ENCODE data around the gene DIO3.

DIO3 gene

GRCh38 chr14:101556131-101556530 is 5.2 kb upstream of the DIO3 start (continued):
- TF ChIP-seq TSHZ2 (CRISPR knock-in tag; IDR thresholded peaks at IDR 0.05) (no peak), RARB (CRISPR knock-in tag; IDR thresholded peaks at IDR 0.05) (no peak), GLIS3 (CRISPR knock-in tag; IDR thresholded peaks at IDR 0.05) (no peak)

- no peak for ATAC-seq
- TF ChIP-seq SNAI2 (CRISPR knock-in tag; IDR thresholded peaks at IDR 0.05) (no peak), ZNF70 (CRISPR knock-in tag; IDR thresholded peaks at IDR 0.05) (no peak), CREB5 (CRISPR knock-in tag; IDR thresholded peaks at IDR 0.05; ENCODE audit: low read depth) (no peak), ZFP3 (CRISPR knock-in tag; IDR thresholded peaks at IDR 0.05) (no peak), ZC3H10 (CRISPR knock-in tag; IDR thresholded peaks at IDR 0.05) (no peak), OSR1 (CRISPR knock-in tag; IDR thresholded peaks at IDR 0.05) (no peak), BACH2 (CRISPR knock-in tag; IDR thresholded peaks at IDR 0.05; ENCODE audit: borderline replicate concordance) (no peak), ZNF565 (CRISPR knock-in tag; conservative IDR thresholded peaks at IDR 0.05; ENCODE audit: low read depth) (no peak), TOX (CRISPR knock-in tag; IDR thresholded peaks at IDR 0.05; ENCODE audit: borderline replicate concordance) (no peak), ESRRG (CRISPR knock-in tag; IDR thresholded peaks at IDR 0.05) (no peak), ZNF8 (CRISPR knock-in tag; IDR thresholded peaks at IDR 0.05) (no peak), RARB (CRISPR knock-in tag; IDR thresholded peaks at IDR 0.05) (no peak)
Measured at GRCh38 chr14:101556566-101557320, 4.6 kb upstream of the DIO3 start.

GRCh38 chr14:101557321-101557695 is 4.0 kb upstream of the DIO3 start:
- TF ChIP-seq TOX (CRISPR knock-in tag; IDR thresholded peaks at IDR 0.05; ENCODE audit: borderline replicate concordance) = no peak
- TF ChIP-seq ZNF565 (CRISPR knock-in tag; conservative IDR thresholded peaks at IDR 0.05; ENCODE audit: low read depth) = no peak
- no peak for TF ChIP-seq BACH2 (CRISPR knock-in tag; IDR thresholded peaks at IDR 0.05; ENCODE audit: borderline replicate concordance)
- no peak for TF ChIP-seq PATZ1 (CRISPR knock-in tag; IDR thresholded peaks at IDR 0.05; ENCODE audit: borderline replicate concordance)
- no peak for TF ChIP-seq OSR1 (CRISPR knock-in tag; IDR thresholded peaks at IDR 0.05)
- TF ChIP-seq ARNTL (CRISPR knock-in tag; IDR thresholded peaks at IDR 0.05; ENCODE audit: borderline replicate concordance, low read depth) = no peak
- TF ChIP-seq ZNF70 (CRISPR knock-in tag; IDR thresholded peaks at IDR 0.05) = no peak
- TF ChIP-seq PPARA (CRISPR knock-in tag; IDR thresholded peaks at IDR 0.05; ENCODE audit: borderline replicate concordance) = no peak
- no peak for ATAC-seq

GRCh38 chr14:101557811-101558738 is 3.2 kb upstream of the DIO3 start:
- ATAC-seq = no peak
- TF ChIP-seq ZFP3 (CRISPR knock-in tag; IDR thresholded peaks at IDR 0.05) (no peak), TCF4 (CRISPR knock-in tag; IDR thresholded peaks at IDR 0.05; ENCODE audit: borderline replicate concordance) (no peak), BACH2 (CRISPR knock-in tag; IDR thresholded peaks at IDR 0.05; ENCODE audit: borderline replicate concordance) (no peak), GLIS3 (CRISPR knock-in tag; IDR thresholded peaks at IDR 0.05) (no peak), ZNF70 (CRISPR knock-in tag; IDR thresholded peaks at IDR 0.05) (no peak), ZNF565 (CRISPR knock-in tag; conservative IDR thresholded peaks at IDR 0.05; ENCODE audit: low read depth) (no peak), ZNF8 (CRISPR knock-in tag; IDR thresholded peaks at IDR 0.05) (no peak), TOX (CRISPR knock-in tag; IDR thresholded peaks at IDR 0.05; ENCODE audit: borderline replicate concordance) (no peak), OSR1 (CRISPR knock-in tag; IDR thresholded peaks at IDR 0.05) (no peak), CSRNP3 (CRISPR knock-in tag; IDR thresholded peaks at IDR 0.05) (no peak), ARNTL (CRISPR knock-in tag; IDR thresholded peaks at IDR 0.05; ENCODE audit: borderline replicate concordance, low read depth) (no peak), TSHZ2 (CRISPR knock-in tag; IDR thresholded peaks at IDR 0.05) (no peak), SNAI2 (CRISPR knock-in tag; IDR thresholded peaks at IDR 0.05) (no peak), ZC3H10 (CRISPR knock-in tag; IDR thresholded peaks at IDR 0.05) (no peak), ESRRG (CRISPR knock-in tag; IDR thresholded peaks at IDR 0.05) (no peak), ISL1 (CRISPR knock-in tag; IDR thresholded peaks at IDR 0.05) (no peak), CREB5 (CRISPR knock-in tag; IDR thresholded peaks at IDR 0.05; ENCODE audit: low read depth) (no peak)

Data from SK-N-SH treated with all-trans-retinoic acid at 6 μM for 48 hours (cell line).